Endodermal cell (in vitro differentiated cells): Measurements from ENCODE around the gene ARHGAP8. TPM values are rescaled to one million over a fixed set of nuclear protein-coding genes. Genes with fewer than 3 reads are reported as not detected.

Source experiments
- DNase-seq: peaks from one replicate; pipeline ENCODE4 v3.0.0-alpha.2; 2017
- H3K27ac ChIP-seq: 2 replicates; pipeline ENCODE4 v1.5.1; 2013; ENCODE audit warnings: mild to moderate bottlenecking, low read depth, low read length, moderate library complexity
- H3K27me3 ChIP-seq: 2 replicates; pipeline ENCODE4 v1.6.1; 2013; ENCODE audit warnings: mild to moderate bottlenecking, low read length, moderate library complexity; ENCODE audit not compliant: insufficient read depth, control insufficient read depth, poor library complexity, severe bottlenecking
- H3K36me3 ChIP-seq: 2 replicates; pipeline ENCODE4 v1.7.0; 2013; ENCODE audit warnings: mild to moderate bottlenecking, low read length, moderate library complexity; ENCODE audit not compliant: control insufficient read depth, insufficient read depth
- H3K4me1 ChIP-seq: one replicate; pipeline ENCODE4 v1.7.0; 2013; ENCODE audit warnings: low read length; ENCODE audit not compliant: control insufficient read depth, insufficient read depth
- H3K4me3 ChIP-seq: 2 replicates; pipeline ENCODE4 v1.5.1; 2013; ENCODE audit warnings: mild to moderate bottlenecking, low read length, moderate library complexity
- H3K9ac ChIP-seq: 2 replicates; pipeline ENCODE4 v1.6.1; 2013; ENCODE audit warnings: mild to moderate bottlenecking, low read length, moderate library complexity; ENCODE audit not compliant: poor library complexity, severe bottlenecking; ENCODE audit errors: extremely low read depth
- H3K9me3 ChIP-seq: 2 replicates; pipeline ENCODE4 v1.6.1; 2013; ENCODE audit warnings: mild to moderate bottlenecking, low read length, moderate library complexity; ENCODE audit not compliant: control insufficient read depth
- H3K27ac Mint-ChIP-seq: 2 replicates; pipeline ENCODE4 v1.8.0; 2020; ENCODE audit warnings: mixed read lengths
- H3K27me3 Mint-ChIP-seq: 2 replicates; pipeline ENCODE4 v1.8.0; 2021; ENCODE audit warnings: mild to moderate bottlenecking, mixed read lengths; ENCODE audit not compliant: insufficient read depth
- H3K36me3 Mint-ChIP-seq: 2 replicates; pipeline ENCODE4 v1.8.0; 2020; ENCODE audit warnings: low read depth, mixed read lengths
- H3K4me1 Mint-ChIP-seq: 2 replicates; pipeline ENCODE4 v1.8.0; 2020; ENCODE audit warnings: mixed read lengths
- H3K4me3 Mint-ChIP-seq: 2 replicates; pipeline ENCODE4 v1.8.0; 2020; ENCODE audit warnings: mild to moderate bottlenecking, moderate library complexity, mixed read lengths
- H3K9me3 Mint-ChIP-seq: 2 replicates; pipeline ENCODE4 v1.8.0; 2020; ENCODE audit warnings: mild to moderate bottlenecking, mixed read lengths
- CTCF ChIP-seq: fragments of 200-600 bp; sonication (generic); conservative IDR thresholded peaks from 2 replicates; pipeline ENCODE4 v1.5.0; 2021; ENCODE audit warnings: antibody characterized with exemption, mild to moderate bottlenecking
- WGBS, 2 experiments: methylation state at CpG; one replicate each; pipeline versions ENCODE4 v1.1.5 to v1.1.7; 2013; ENCODE audit warnings: missing lambda C conversion rate in 2 of 2, mixed read lengths in 1 of 2; ENCODE audit not compliant: insufficient coverage in 1 of 2, insufficient read length in 1 of 2; 5-methylcytosine and 5-hydroxymethylcytosine counted together
- total RNA-seq, 2 donors: library from RNA; stranded (reverse); fragmentation: NEBNext Ultra II Directional in 1 of 2; extraction: Animal tissue kit (Norgen Biotek cat#: 25700) in 1 of 2; gene quantifications; 2 replicates in 1 of 2; 3 replicates in 1 of 2; pipeline ENCODE4 v1.2.1, GENCODE V29; 2021

The ARHGAP8 gene
- total RNA-seq, 2 donors from 2014 or later = 45.2 to 51.3 TPM

GRCh38 chr22:44719586-44720368 lies 32.6 kb upstream of the ARHGAP8 start:
- Mint-ChIP-seq H3K4me3 (no peak overlapping the region), H3K27ac (no peak overlapping the region), H3K27me3 (no peaks in the 10 kb centered on the region), H3K9me3 (no peaks in the 10 kb centered on the region), H3K4me1 (peaks cover 6% of the 10 kb centered on the region), H3K36me3 (peaks cover 27% of the 10 kb centered on the region)
- Histone ChIP-seq H3K27me3 (no peaks in the 10 kb centered on the region), H3K9ac (no peak overlapping the region), H3K9me3 (no peaks in the 10 kb centered on the region), H3K27ac (no peak overlapping the region), H3K4me3 (no peak overlapping the region), H3K4me1 (peaks cover 5% of the 10 kb centered on the region), H3K36me3 (peaks cover 6% of the 10 kb centered on the region)
- 85 to 91% methylated on average over 8 to 13 of the region's 13 CpGs for WGBS, 2 experiments
- DNase-seq = no peak
- no peak for TF ChIP-seq CTCF

DNA sequence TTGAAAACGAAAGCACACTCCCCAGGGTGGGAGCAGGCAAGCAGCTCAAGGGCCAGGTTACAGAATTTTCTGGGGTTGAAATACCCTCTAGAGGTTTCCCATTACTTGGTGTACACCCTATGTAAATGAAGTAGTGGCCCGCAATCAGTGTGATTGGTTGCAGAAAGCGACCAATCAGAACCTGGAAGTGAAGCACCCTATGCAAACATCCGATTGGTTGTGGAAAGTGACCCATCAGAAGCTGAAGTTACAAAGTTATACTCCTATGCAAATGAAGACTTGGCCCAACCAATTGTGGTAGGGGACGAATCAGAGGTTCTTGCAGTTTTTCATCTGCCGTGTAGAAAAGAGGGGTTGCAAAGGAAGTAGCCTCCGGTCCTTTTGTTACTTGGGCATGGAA lies 31.2 kb upstream of the ARHGAP8 start:
- Mint-ChIP-seq H3K9me3 (no peaks in the 10 kb centered on the region), H3K4me1 (peaks cover 13% of the 10 kb centered on the region), H3K36me3 (peaks cover 31% of the 10 kb centered on the region), H3K27me3 (no peaks in the 10 kb centered on the region), H3K27ac (no peak overlapping the region), H3K4me3 (no peak overlapping the region)
- Histone ChIP-seq H3K36me3 (peaks cover 5% of the 10 kb centered on the region), H3K27me3 (no peaks in the 10 kb centered on the region), H3K27ac (no peak overlapping the region), H3K4me3 (no peak overlapping the region), H3K4me1 (peaks cover 8% of the 10 kb centered on the region), H3K9me3 (no peaks in the 10 kb centered on the region), H3K9ac (no peak overlapping the region)
- WGBS, 2 experiments = 89 to 92% methylated on average over 6 to 7 of the region's 7 CpGs
- no peak for TF ChIP-seq CTCF
- no peak for DNase-seq

GRCh38 chr22:44722611-44723010 lies 29.8 kb upstream of the ARHGAP8 start:
- 93 to 94% methylated on average over 2 of the region's 2 CpGs for WGBS, 2 experiments
- Mint-ChIP-seq H3K27me3 (no peaks in the 10 kb centered on the region), H3K36me3 (peaks cover 32% of the 10 kb centered on the region)

More at GRCh38 chr22:44722611-44723010, 29.8 kb upstream of the ARHGAP8 start:
- Histone ChIP-seq H3K4me3 (no peak overlapping the region), H3K36me3 (peaks cover 8% of the 10 kb centered on the region), H3K27ac (no peak overlapping the region), H3K9me3 (no peaks in the 10 kb centered on the region), H3K4me1 (peaks cover 8% of the 10 kb centered on the region), H3K27me3 (no peaks in the 10 kb centered on the region), H3K9ac (no peak overlapping the region)
- no peak for TF ChIP-seq CTCF
- no peak overlapping the region for H3K4me3 Mint-ChIP-seq
- H3K9me3 Mint-ChIP-seq = no peaks in the 10 kb centered on the region
- H3K4me1 Mint-ChIP-seq = peaks cover 13% of the 10 kb centered on the region
- no peak overlapping the region for H3K27ac Mint-ChIP-seq
- DNase-seq = no peak
